ENCODE data around the gene KCNA5. TPM values are rescaled to one million over a fixed set of nuclear protein-coding genes. Genes with fewer than 3 reads are reported as not detected.

The KCNA5 gene
- total RNA-seq, 1 donor from 2014 or later: 2.6 TPM

DNA sequence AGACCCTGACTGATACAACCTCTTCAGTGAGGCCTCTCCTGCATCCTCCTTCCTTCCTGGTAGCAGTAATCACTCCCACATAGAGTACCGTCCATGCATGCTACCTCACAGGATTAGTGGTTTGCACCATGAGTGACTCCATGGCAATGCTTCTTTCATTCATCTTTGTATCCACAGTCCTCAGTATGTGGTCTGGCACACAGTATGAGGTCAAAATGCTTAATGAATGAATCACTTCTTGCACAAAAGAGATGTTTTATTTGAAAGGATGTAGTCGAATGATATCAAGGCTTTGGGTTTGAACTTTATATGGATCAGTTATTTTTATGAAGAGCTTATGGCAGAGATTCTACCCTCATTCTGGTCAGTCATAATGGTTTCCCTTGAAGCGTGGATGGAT lies 42.2 kb downstream of the KCNA5 start:
- intact Hi-C loops (cut with micrococcal nuclease): loop anchor here (2.0 to 10.0 kb wide), 2 partner anchors 63 to 231 kb away; no protein-coding TSS in a partner anchor
- H3K27ac ChIP-seq (replicated peaks): no peak overlapping the region
- H3K4me3 ChIP-seq: no peak overlapping the region
- TF ChIP-seq, protein P1, sequence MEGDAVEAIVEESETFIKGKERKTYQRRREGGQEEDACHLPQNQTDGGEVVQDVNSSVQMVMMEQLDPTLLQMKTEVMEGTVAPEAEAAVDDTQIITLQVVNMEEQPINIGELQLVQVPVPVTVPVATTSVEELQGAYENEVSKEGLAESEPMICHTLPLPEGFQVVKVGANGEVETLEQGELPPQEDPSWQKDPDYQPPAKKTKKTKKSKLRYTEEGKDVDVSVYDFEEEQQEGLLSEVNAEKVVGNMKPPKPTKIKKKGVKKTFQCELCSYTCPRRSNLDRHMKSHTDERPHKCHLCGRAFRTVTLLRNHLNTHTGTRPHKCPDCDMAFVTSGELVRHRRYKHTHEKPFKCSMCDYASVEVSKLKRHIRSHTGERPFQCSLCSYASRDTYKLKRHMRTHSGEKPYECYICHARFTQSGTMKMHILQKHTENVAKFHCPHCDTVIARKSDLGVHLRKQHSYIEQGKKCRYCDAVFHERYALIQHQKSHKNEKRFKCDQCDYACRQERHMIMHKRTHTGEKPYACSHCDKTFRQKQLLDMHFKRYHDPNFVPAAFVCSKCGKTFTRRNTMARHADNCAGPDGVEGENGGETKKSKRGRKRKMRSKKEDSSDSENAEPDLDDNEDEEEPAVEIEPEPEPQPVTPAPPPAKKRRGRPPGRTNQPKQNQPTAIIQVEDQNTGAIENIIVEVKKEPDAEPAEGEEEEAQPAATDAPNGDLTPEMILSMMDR (IDR thresholded peaks at IDR 0.05; ENCODE audit: borderline replicate concordance): no peak
- DNase-seq: no peak
- H3K9me3 ChIP-seq (replicated peaks): no peaks in the 10 kb centered on the region
- peaks cover 16% of the 10 kb centered on the region for H3K27me3 ChIP-seq (ENCODE audit: low read depth)
- no peaks in the 10 kb centered on the region for H3K36me3 ChIP-seq
- H3K4me1 ChIP-seq: no peaks in the 10 kb centered on the region

DNA sequence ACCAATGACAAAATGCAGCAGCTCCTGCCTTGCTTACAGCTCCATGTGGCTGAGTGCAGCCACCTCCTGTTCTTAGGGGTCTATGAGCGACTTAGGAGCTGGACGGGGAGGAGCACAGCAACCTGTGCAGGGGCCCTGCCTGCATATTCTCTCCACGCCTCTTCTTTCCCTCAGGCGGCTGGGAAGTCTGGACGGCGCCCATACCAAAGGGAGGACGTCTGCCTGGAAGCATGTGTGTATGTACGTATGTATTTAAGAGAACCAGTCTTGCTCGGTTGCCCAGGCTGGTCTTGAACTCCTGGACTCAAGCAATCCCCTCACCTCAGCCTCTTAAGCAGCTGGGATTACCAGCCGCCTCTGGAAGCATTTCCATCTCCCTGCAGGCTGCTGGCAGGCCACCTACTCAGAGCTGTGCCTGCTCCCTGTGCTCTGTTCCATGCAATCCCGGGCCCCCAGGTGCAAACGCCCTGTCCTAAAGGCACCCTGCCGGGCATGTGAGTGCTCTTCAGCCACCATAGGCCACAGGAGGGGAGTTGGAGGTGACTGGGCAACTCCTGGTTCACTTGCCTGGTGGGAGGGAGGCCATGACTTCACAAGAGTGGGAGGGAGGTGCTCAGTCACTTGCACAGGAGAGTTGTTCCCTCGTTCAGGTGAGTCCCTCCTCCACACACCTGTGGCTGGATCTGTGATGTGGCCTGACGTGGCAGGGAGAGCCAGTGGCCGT lies 44.3 kb downstream of the KCNA5 start:
- no peaks in the 10 kb centered on the region for H3K9me3 ChIP-seq (replicated peaks)
- intact Hi-C loops (cut with micrococcal nuclease): loop anchor here (10.0 kb wide), 1 partner anchor 233 kb away; no protein-coding TSS in a partner anchor

DNA sequence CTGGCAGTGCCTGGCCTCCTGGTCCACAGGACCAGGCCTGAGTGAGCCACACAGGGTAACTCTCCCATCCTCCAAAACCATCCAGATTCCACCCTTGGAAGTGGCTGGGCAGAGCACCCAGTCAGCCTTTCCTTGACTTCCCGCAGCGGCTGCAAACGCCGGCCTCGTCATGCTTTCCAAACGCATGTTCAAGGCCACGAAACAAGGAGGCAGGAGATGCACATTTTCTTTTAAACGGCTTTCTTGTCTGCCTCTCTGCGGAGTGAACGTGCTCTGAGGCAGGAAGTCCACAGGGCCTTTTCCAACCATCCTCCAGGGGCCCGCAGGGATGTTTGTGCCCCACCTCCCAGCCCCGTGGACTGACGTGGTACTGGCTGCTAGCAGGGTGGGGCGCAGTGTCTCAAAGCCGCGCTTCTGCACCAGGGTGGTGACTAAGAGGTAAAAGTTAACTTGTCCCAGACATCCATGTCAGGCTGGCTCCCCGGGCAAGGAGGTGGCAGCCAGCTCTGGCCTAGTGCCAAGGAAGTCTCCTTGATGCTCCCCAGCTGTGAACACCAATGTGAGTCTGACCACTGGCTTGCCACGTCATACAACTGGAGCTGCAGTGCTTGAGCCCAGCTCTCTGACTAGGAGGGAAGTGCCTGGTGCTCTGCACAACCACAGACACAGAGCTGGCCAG lies 45.0 kb downstream of the KCNA5 start:
- TF ChIP-seq, protein P1 (IDR thresholded peaks at IDR 0.05; ENCODE audit: borderline replicate concordance): no peak
- no peak for DNase-seq
- Histone ChIP-seq H3K27ac (replicated peaks) (no peak overlapping the region), H3K27me3 (ENCODE audit: low read depth) (peaks cover 21% of the 10 kb centered on the region), H3K4me1 (no peaks in the 10 kb centered on the region), H3K9me3 (replicated peaks) (no peaks in the 10 kb centered on the region), H3K4me3 (no peak overlapping the region), H3K36me3 (no peaks in the 10 kb centered on the region)
- intact Hi-C loops (cut with micrococcal nuclease): loop anchor here (10.0 kb wide), 1 partner anchor 234 kb away; no protein-coding TSS in a partner anchor

More for the DNA sequence above, 44.3 kb downstream of the KCNA5 start:
- TF ChIP-seq, protein P1 (IDR thresholded peaks at IDR 0.05; ENCODE audit: borderline replicate concordance): no peak
- Histone ChIP-seq H3K4me1 (no peaks in the 10 kb centered on the region), H3K36me3 (no peaks in the 10 kb centered on the region), H3K27me3 (ENCODE audit: low read depth) (peaks cover 16% of the 10 kb centered on the region), H3K27ac (replicated peaks) (no peak overlapping the region), H3K4me3 (no peak overlapping the region)
- DNase-seq: no peak

DNA sequence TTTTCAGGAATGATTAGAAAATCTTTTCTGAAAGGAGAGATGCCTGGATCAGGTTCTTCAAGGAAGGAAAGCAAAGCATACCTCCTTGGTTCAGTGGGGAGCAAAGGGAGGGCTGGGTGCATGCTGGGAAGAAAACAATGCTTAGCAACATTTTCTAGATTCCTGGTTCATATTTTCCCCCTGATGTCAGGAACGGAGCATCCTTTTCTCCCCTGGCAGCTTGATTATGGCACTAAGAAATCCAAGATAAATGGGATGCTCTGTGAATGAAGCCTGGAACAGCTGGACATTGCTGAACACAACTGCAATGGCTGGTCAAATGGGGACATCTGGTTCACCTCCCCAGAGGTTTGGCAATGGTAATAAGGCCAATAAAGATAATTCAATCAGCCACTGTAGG lies 50.9 kb downstream of the KCNA5 start:
- Histone ChIP-seq H3K9me3 (replicated peaks) (no peaks in the 10 kb centered on the region), H3K36me3 (no peaks in the 10 kb centered on the region), H3K27ac (replicated peaks) (no peak overlapping the region), H3K4me3 (no peak overlapping the region), H3K27me3 (ENCODE audit: low read depth) (peaks cover 60% of the 10 kb centered on the region), H3K4me1 (no peaks in the 10 kb centered on the region)
- intact Hi-C loops (cut with micrococcal nuclease): no loop called here
- TF ChIP-seq, protein P1 (IDR thresholded peaks at IDR 0.05; ENCODE audit: borderline replicate concordance): no peak
- no peak for DNase-seq

DNA sequence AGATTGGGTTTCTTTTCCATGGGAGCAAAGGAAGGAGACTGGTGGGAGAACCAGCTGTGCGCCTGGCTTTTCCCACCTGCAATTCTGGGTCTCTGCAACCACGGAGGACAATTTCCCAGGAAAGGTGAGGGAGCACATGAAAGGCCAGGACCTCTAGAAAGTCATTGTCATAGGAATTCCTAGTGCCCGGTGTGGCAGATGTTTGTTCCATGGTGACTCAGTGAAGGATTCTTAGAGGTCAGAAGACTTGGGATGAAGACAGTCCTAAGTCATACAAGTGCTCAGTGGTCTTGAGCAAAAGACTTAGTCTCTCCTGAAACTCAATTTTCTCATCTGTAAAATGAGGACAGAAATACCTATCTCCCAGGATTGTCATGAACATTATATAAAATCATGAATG lies 51.3 kb downstream of the KCNA5 start:
- H3K36me3 ChIP-seq: no peaks in the 10 kb centered on the region
- DNase-seq: no peak
- TF ChIP-seq, protein P1 (IDR thresholded peaks at IDR 0.05; ENCODE audit: borderline replicate concordance): no peak

More for the DNA sequence above, 51.3 kb downstream of the KCNA5 start:
- Histone ChIP-seq H3K4me3 (no peak overlapping the region), H3K9me3 (replicated peaks) (no peaks in the 10 kb centered on the region), H3K27me3 (ENCODE audit: low read depth) (peaks cover 65% of the 10 kb centered on the region), H3K4me1 (no peaks in the 10 kb centered on the region), H3K27ac (replicated peaks) (no peak overlapping the region)
- intact Hi-C loops (cut with micrococcal nuclease): no loop called here

Other genes with a start within 250 kb of the KCNA5 start
- gene KCNA1, start 134.0 kb upstream of the KCNA5 start, total RNA-seq: not detected